ENCODE results near the gene KRTAP6-3.

KRTAP6-3 gene

GRCh38 chr21:30629200-30629599, 37.0 kb downstream of the KRTAP6-3 start:
- Histone ChIP-seq H3K4ac (ENCODE audit: low read depth, low read length) (no peak overlapping the region), H3K18ac (ENCODE audit: low read length) (no peak overlapping the region), H3K9me3 (ENCODE audit: insufficient read depth, low read depth, low read length) (no peaks in the 10 kb centered on the region), H3K27me3 (ENCODE audit: insufficient read depth, low read length) (no peaks in the 10 kb centered on the region), H3K9ac (ENCODE audit: low read length) (no peak overlapping the region), H3K4me1 (ENCODE audit: control insufficient read depth in 1 of 2, insufficient read depth in 2 of 2, low read length in 2 of 2) (no peaks in the 10 kb centered on the region), H2AFZ (ENCODE audit: insufficient read depth, low read length, poor library complexity) (no peak overlapping the region), H2BK5ac (ENCODE audit: low read depth, low read length, poor library complexity) (no peak overlapping the region), H2BK12ac (ENCODE audit: low read length) (no peak overlapping the region), H3K14ac (ENCODE audit: low read length) (no peak overlapping the region), H3K36me3 (ENCODE audit: control insufficient read depth in 1 of 2, insufficient read depth in 2 of 2, low read length in 2 of 2) (no peaks in the 10 kb centered on the region), H3K4me2 (ENCODE audit: low read length) (no peak overlapping the region), H3K23ac (ENCODE audit: low read length) (no peak overlapping the region), H3K79me2 (ENCODE audit: control insufficient read depth, insufficient read depth, low read length, poor library complexity) (no peaks in the 10 kb centered on the region), H4K8ac (ENCODE audit: low read depth, low read length) (no peak overlapping the region), H2BK120ac (ENCODE audit: insufficient read depth, low read length, poor library complexity) (no peak overlapping the region), H2AK5ac (ENCODE audit: low read length) (no peak overlapping the region), H3K27ac (ENCODE audit: low read depth, low read length) (no peak overlapping the region), H3K79me1 (ENCODE audit: low read length) (no peaks in the 10 kb centered on the region), H3K4me3 (ENCODE audit: low read depth, low read length) (no peak overlapping the region), H4K91ac (ENCODE audit: low read depth, low read length) (no peak overlapping the region), H4K12ac (ENCODE audit: low read depth, low read length) (no peak overlapping the region)
- no peak for DNase-seq
- WGBS (ENCODE audit: extremely low coverage, insufficient coverage, insufficient read length), result no CpG with 5 or more reads among the region's 1 CpG

- Histone ChIP-seq H2AFZ (ENCODE audit: insufficient read depth, low read length, poor library complexity) (no peak within 1 kb of the TSS), H3K23ac (ENCODE audit: low read length) (no peak within 1 kb of the TSS)
Measured at GRCh38 chr21:30634906-30635305, 42.7 kb downstream of the KRTAP6-3 start, which contains the start of gene KRTAP20-2. Gene KRTAP20-2 (plus strand): TSS chr21:30635206. CDS start chr21:30635264, 58 bp downstream.

GRCh38 chr21:30638686-30639085, 46.4 kb downstream of the KRTAP6-3 start:
- Histone ChIP-seq H3K27ac (ENCODE audit: low read depth, low read length) (no peak overlapping the region), H2BK5ac (ENCODE audit: low read depth, low read length, poor library complexity) (no peak overlapping the region), H4K8ac (ENCODE audit: low read depth, low read length) (no peak overlapping the region), H2AFZ (ENCODE audit: insufficient read depth, low read length, poor library complexity) (no peak overlapping the region), H3K18ac (ENCODE audit: low read length) (no peak overlapping the region), H3K4me2 (ENCODE audit: low read length) (no peak overlapping the region), H3K36me3 (ENCODE audit: control insufficient read depth in 1 of 2, insufficient read depth in 2 of 2, low read length in 2 of 2) (no peaks in the 10 kb centered on the region), H3K27me3 (ENCODE audit: insufficient read depth, low read length) (no peaks in the 10 kb centered on the region), H3K79me2 (ENCODE audit: control insufficient read depth, insufficient read depth, low read length, poor library complexity) (no peaks in the 10 kb centered on the region), H4K91ac (ENCODE audit: low read depth, low read length) (no peak overlapping the region), H3K4ac (ENCODE audit: low read depth, low read length) (no peak overlapping the region), H3K23ac (ENCODE audit: low read length) (no peak overlapping the region), H3K9ac (ENCODE audit: low read length) (no peak overlapping the region), H4K12ac (ENCODE audit: low read depth, low read length) (no peak overlapping the region), H3K9me3 (ENCODE audit: insufficient read depth, low read depth, low read length) (no peaks in the 10 kb centered on the region), H2BK120ac (ENCODE audit: insufficient read depth, low read length, poor library complexity) (no peak overlapping the region), H3K14ac (ENCODE audit: low read length) (no peak overlapping the region), H2AK5ac (ENCODE audit: low read length) (no peak overlapping the region), H3K4me3 (ENCODE audit: low read depth, low read length) (no peak overlapping the region), H2BK12ac (ENCODE audit: low read length) (no peak overlapping the region), H3K79me1 (ENCODE audit: low read length) (no peaks in the 10 kb centered on the region), H3K4me1 (ENCODE audit: control insufficient read depth in 1 of 2, insufficient read depth in 2 of 2, low read length in 2 of 2) (no peaks in the 10 kb centered on the region)
- WGBS (ENCODE audit: extremely low coverage, insufficient coverage, insufficient read length), result no CpG with 5 or more reads among the region's 3 CpGs
- no peak for DNase-seq

More at GRCh38 chr21:30634906-30635305, 42.7 kb downstream of the KRTAP6-3 start, which contains the start of gene KRTAP20-2:
- H3K79me1 ChIP-seq (ENCODE audit: low read length), result no peaks in the 10 kb centered on the region
- H3K14ac ChIP-seq (ENCODE audit: low read length), result no peak within 1 kb of the TSS
- no peak within 1 kb of the TSS for H3K4ac ChIP-seq (ENCODE audit: low read depth, low read length)
- no peaks in the 10 kb centered on the region for H3K27me3 ChIP-seq (ENCODE audit: insufficient read depth, low read length)
- no peak within 1 kb of the TSS for H4K91ac ChIP-seq (ENCODE audit: low read depth, low read length)
- H3K4me3 ChIP-seq (ENCODE audit: low read depth, low read length), result no peak within 1 kb of the TSS
- no peak for DNase-seq
- H3K79me2 ChIP-seq (ENCODE audit: control insufficient read depth, insufficient read depth, low read length, poor library complexity), result no peaks in the 10 kb centered on the region
- H3K18ac ChIP-seq (ENCODE audit: low read length), result no peak within 1 kb of the TSS
- no peak within 1 kb of the TSS for H2BK120ac ChIP-seq (ENCODE audit: insufficient read depth, low read length, poor library complexity)
- H3K4me2 ChIP-seq (ENCODE audit: low read length), result no peak within 1 kb of the TSS
- no CpG with 5 or more reads among the region's 1 CpG for WGBS (ENCODE audit: extremely low coverage, insufficient coverage, insufficient read length)
- H3K27ac ChIP-seq (ENCODE audit: low read depth, low read length), result no peak within 1 kb of the TSS
- H2BK5ac ChIP-seq (ENCODE audit: low read depth, low read length, poor library complexity), result no peak within 1 kb of the TSS
- H2BK12ac ChIP-seq (ENCODE audit: low read length), result no peak within 1 kb of the TSS
- no peaks in the 10 kb centered on the region for H3K4me1 ChIP-seq (ENCODE audit: control insufficient read depth in 1 of 2, insufficient read depth in 2 of 2, low read length in 2 of 2)
- no peak within 1 kb of the TSS for H4K8ac ChIP-seq (ENCODE audit: low read depth, low read length)
- no peak within 1 kb of the TSS for H3K9ac ChIP-seq (ENCODE audit: low read length)
- no peaks in the 10 kb centered on the region for H3K9me3 ChIP-seq (ENCODE audit: insufficient read depth, low read depth, low read length)
- no peak within 1 kb of the TSS for H4K12ac ChIP-seq (ENCODE audit: low read depth, low read length)
- H2AK5ac ChIP-seq (ENCODE audit: low read length), result no peak within 1 kb of the TSS
- no peaks in the 10 kb centered on the region for H3K36me3 ChIP-seq (ENCODE audit: control insufficient read depth in 1 of 2, insufficient read depth in 2 of 2, low read length in 2 of 2)

- no peak within 1 kb of the TSS for H2BK12ac ChIP-seq (ENCODE audit: low read length)
- no peaks in the 10 kb centered on the region for H3K36me3 ChIP-seq (ENCODE audit: control insufficient read depth in 1 of 2, insufficient read depth in 2 of 2, low read length in 2 of 2)
- no peak within 1 kb of the TSS for H3K9ac ChIP-seq (ENCODE audit: low read length)
- no peaks in the 10 kb centered on the region for H3K79me1 ChIP-seq (ENCODE audit: low read length)
- H3K4me1 ChIP-seq (ENCODE audit: control insufficient read depth in 1 of 2, insufficient read depth in 2 of 2, low read length in 2 of 2), result no peaks in the 10 kb centered on the region
- no peak within 1 kb of the TSS for H3K4me3 ChIP-seq (ENCODE audit: low read depth, low read length)
- no peak for DNase-seq
- H3K27me3 ChIP-seq (ENCODE audit: insufficient read depth, low read length), result no peaks in the 10 kb centered on the region
- no peak within 1 kb of the TSS for H2BK5ac ChIP-seq (ENCODE audit: low read depth, low read length, poor library complexity)
- H2BK120ac ChIP-seq (ENCODE audit: insufficient read depth, low read length, poor library complexity), result no peak within 1 kb of the TSS
- H3K4ac ChIP-seq (ENCODE audit: low read depth, low read length), result no peak within 1 kb of the TSS
- H3K18ac ChIP-seq (ENCODE audit: low read length), result no peak within 1 kb of the TSS
- no peak within 1 kb of the TSS for H4K91ac ChIP-seq (ENCODE audit: low read depth, low read length)
- H3K79me2 ChIP-seq (ENCODE audit: control insufficient read depth, insufficient read depth, low read length, poor library complexity), result no peaks in the 10 kb centered on the region
- H3K27ac ChIP-seq (ENCODE audit: low read depth, low read length), result no peak within 1 kb of the TSS
- H3K4me2 ChIP-seq (ENCODE audit: low read length), result no peak within 1 kb of the TSS
- H2AFZ ChIP-seq (ENCODE audit: insufficient read depth, low read length, poor library complexity), result no peak within 1 kb of the TSS
- H2AK5ac ChIP-seq (ENCODE audit: low read length), result no peak within 1 kb of the TSS
- no peaks in the 10 kb centered on the region for H3K9me3 ChIP-seq (ENCODE audit: insufficient read depth, low read depth, low read length)
- H4K12ac ChIP-seq (ENCODE audit: low read depth, low read length), result no peak within 1 kb of the TSS
- WGBS (ENCODE audit: extremely low coverage, insufficient coverage, insufficient read length), result no CpG with 5 or more reads among the region's 2 CpGs
- H3K14ac ChIP-seq (ENCODE audit: low read length), result no peak within 1 kb of the TSS
- H4K8ac ChIP-seq (ENCODE audit: low read depth, low read length), result no peak within 1 kb of the TSS
- no peak within 1 kb of the TSS for H3K23ac ChIP-seq (ENCODE audit: low read length)
Measured at GRCh38 chr21:30642564-30642963, 50.3 kb downstream of the KRTAP6-3 start, which contains the start of gene KRTAP20-3. Gene KRTAP20-3 (plus strand): TSS chr21:30642864.

All from trophoblast cell (in vitro differentiated cells and primary cell).